ENCODE results near the gene BMP4. TPM values are rescaled to one million over a fixed set of nuclear protein-coding genes. Genes with fewer than 3 reads are reported as not detected.

The BMP4 gene
- total and polyA plus RNA-seq, 10 of the 15 experiments (the other 5 are each of a cell fraction or from before 2014, with no cell fraction given): 0.11 to 1.8 (median 0.60) TPM; not detected in 1

DNA sequence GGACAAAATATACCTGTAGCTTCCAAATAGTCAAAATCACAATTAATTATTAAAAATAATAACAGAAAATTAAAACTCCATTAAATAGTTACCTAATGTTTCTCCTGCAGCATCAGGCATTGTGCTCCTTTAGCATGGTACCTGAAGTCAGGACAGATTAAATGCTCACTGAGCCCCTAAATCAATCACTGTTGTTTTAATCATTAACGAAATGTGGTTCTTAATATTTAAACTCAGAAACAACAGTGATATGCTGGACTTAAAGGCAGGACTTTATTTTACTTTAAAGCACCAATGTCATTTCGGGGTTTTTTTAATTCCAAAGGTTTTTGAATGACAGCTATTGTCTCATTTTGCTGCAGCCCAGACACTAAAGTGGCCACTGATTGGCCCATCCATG lies 2.0 kb upstream of the BMP4 start:
- no TSS peak for BruUV-seq (replicated peaks)
- no peak overlapping the region for H2AFZ ChIP-seq (ENCODE audit: control insufficient read depth, low read depth, low read length)
- ChIA-PET POLR2A (no interaction called here), SMC1A (ENCODE audit: uncharacterized antibody, unreplicated experiment) (no interaction called here), RAD21 (ENCODE audit: unreplicated experiment) (no interaction called here), CTCF (no interaction called here)
- no peak overlapping the region for H3K4me3 ChIP-seq
- H3K9ac ChIP-seq (ENCODE audit: control insufficient read depth, insufficient read depth, low read length): no peak overlapping the region
- no peaks in the 10 kb centered on the region for H3K36me3 ChIP-seq (ENCODE audit: control insufficient read depth in 2 of 2, insufficient read depth in 2 of 2, low read length in 1 of 2)
- no peak overlapping the region for H3K27ac ChIP-seq (ENCODE audit: control insufficient read depth, insufficient read depth)
- no peaks in the 10 kb centered on the region for H4K20me1 ChIP-seq (ENCODE audit: control insufficient read depth, insufficient read depth)
- intact Hi-C loops (cut with micrococcal nuclease; ENCODE audit: unreplicated experiment): no loop called here
- H3K79me2 ChIP-seq (ENCODE audit: control insufficient read depth, insufficient read depth, low read length): peaks cover 20% of the 10 kb centered on the region
- no peaks in the 10 kb centered on the region; the same call in 2 of the 3 replicates for H3K9me3 ChIP-seq (replicated peaks; ENCODE audit: control insufficient read depth, insufficient read depth, low read length)
- FAIRE-seq (no peak), DNase-seq (ENCODE audit: low read depth, low spot score) (no peak), ATAC-seq (no peak)
- no peak for TF ChIP-seq MEF2B (IDR thresholded peaks at IDR 0.05; ENCODE audit: partially characterized antibody, poor library complexity, severe bottlenecking)
- TF ChIP-seq RELB (IDR thresholded peaks at IDR 0.05; ENCODE audit: low read depth): no peak
- TF ChIP-seq NBN (IDR thresholded peaks at IDR 0.05): no peak
- no peak for TF ChIP-seq NRF1 (conservative IDR thresholded peaks at IDR 0.05; ENCODE audit: low read depth, low read length)
- TF ChIP-seq FOS (IDR thresholded peaks at IDR 0.05; ENCODE audit: borderline replicate concordance, extremely low read depth, insufficient read length): no peak
- TF ChIP-seq IRF3 (IDR thresholded peaks at IDR 0.05): no peak
- no peak for TF ChIP-seq E2F8 (IDR thresholded peaks at IDR 0.05; ENCODE audit: low read depth, partially characterized antibody)
- TF ChIP-seq, protein P1, sequence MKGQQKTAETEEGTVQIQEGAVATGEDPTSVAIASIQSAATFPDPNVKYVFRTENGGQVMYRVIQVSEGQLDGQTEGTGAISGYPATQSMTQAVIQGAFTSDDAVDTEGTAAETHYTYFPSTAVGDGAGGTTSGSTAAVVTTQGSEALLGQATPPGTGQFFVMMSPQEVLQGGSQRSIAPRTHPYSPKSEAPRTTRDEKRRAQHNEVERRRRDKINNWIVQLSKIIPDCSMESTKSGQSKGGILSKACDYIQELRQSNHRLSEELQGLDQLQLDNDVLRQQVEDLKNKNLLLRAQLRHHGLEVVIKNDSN (IDR thresholded peaks at IDR 0.05; ENCODE audit: borderline replicate concordance, extremely low read length, insufficient read depth, low read depth, low read length): no peak
- WGBS (ENCODE audit: insufficient coverage, insufficient replicate concordance, low lambda C conversion rate, missing lambda C conversion rate): 17% methylated on average over 2 of the region's 2 CpGs
- no peaks in the 10 kb centered on the region for H3K4me1 ChIP-seq (ENCODE audit: control insufficient read depth, insufficient read depth, low read length)
- H3K4me2 ChIP-seq (ENCODE audit: control insufficient read depth, insufficient read depth): no peak overlapping the region
- in situ Hi-C loops (cut with MboI): no loop called here
- H3K27me3 ChIP-seq (replicated peaks in 1 of 2; ENCODE audit: control insufficient read depth in 2 of 2, insufficient read depth in 2 of 2, low read length in 1 of 2): peaks cover 8 to 16% of the 10 kb centered on the region in 2 experiments

Measured in GM12878 (cell line).